ENCODE measurements around the gene RAG2. TPM values are rescaled to one million over a fixed set of nuclear protein-coding genes. Genes with fewer than 3 reads are reported as not detected.

The RAG2 gene
- total and polyA plus RNA-seq, 2 of the 4 experiments (the other 2 are of a cell fraction) = not detected

DNA sequence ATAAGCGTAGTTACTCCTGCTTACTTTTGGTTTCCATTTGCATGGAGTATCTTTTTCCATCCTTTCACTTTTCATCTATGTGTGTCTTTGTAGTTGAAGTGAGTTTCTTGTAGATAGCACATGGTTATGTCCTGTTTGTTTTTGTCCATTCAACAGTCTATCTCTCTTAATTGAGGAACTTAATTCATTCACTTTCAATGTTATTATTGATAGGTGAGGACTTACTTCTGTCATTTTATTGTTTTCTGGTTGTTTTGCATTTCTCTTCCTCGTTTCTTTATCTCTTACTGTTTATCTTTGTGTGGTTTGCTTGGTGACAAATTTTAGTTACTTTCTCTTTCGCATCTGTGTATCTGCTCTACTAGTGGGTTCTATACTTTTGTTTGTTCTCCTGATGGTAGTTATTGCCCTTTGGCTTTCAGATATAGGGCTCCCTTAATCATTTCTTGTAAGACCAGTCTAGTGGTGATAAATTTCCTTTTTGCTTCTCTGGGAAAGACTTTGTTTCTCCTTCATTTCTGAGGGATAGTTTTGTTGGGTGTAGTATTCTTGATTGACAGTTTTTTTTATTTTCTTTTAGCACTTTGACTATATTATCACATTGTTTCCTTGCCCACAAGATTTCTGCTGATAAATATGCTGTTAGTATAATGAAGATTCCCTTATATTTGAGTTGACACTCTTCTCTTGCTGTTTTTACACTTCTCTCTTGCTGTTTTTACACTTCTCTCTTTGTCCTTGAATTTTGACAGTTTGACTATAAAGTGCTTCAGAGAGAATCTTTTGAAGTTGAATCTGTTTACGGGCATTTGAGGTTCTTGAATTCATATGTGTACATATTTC lies 39.2 kb downstream of the RAG2 start:
- DNase-seq = no peak
- H3K27me3 ChIP-seq (ENCODE audit: control insufficient read depth, insufficient read depth, low read length) = peaks cover 3% of the 10 kb centered on the region; the same call in 1 of the 2 replicates
- no peaks in the 10 kb centered on the region for H3K36me3 ChIP-seq (ENCODE audit: control insufficient read depth, insufficient read depth, low read length)
- in situ Hi-C loops (cut with MboI; ENCODE audit: low sequenced_read_pairs) (no loop called here), intact Hi-C loops (cut with micrococcal nuclease) (no loop called here), dilution Hi-C loops (cut with HindIII; ENCODE audit: low sequenced_read_pairs, unreplicated experiment) (no loop called here)
- no peak overlapping the region for H4K5ac ChIP-seq (ENCODE audit: low read depth, low read length)
- H3K9me3 ChIP-seq (ENCODE audit: control insufficient read depth, insufficient read depth, low read length) = no peaks in the 10 kb centered on the region
- H3K4ac ChIP-seq (ENCODE audit: low read depth, low read length) = no peak overlapping the region
- no peak overlapping the region for H2AFZ ChIP-seq (replicated peaks; ENCODE audit: low read length, poor library complexity)
- H3K23ac ChIP-seq (ENCODE audit: low read depth, low read length) = no peak overlapping the region
- H2BK15ac ChIP-seq (ENCODE audit: low read depth, low read length) = no peak overlapping the region
- no peak overlapping the region for H2AK9ac ChIP-seq (replicated peaks; ENCODE audit: low read depth, low read length, poor library complexity)
- no CpG with 5 or more reads among the region's 4 CpGs for WGBS, 2 experiments (ENCODE audit: extremely low coverage in 2 of 2, insufficient read length in 1 of 2)
- ChIA-PET POLR2A (ENCODE audit: unreplicated experiment) (no interaction called here), CTCF (no interaction called here)
- H4K8ac ChIP-seq (ENCODE audit: low read depth in 2 of 2, low read length in 2 of 2) = no peak overlapping the region
- H4K20me1 ChIP-seq (ENCODE audit: insufficient read depth, low read length) = no peaks in the 10 kb centered on the region
- no peak overlapping the region for H2AK5ac ChIP-seq (ENCODE audit: low read depth, low read length)
- H3K18ac ChIP-seq (ENCODE audit: low read depth, low read length) = no peak overlapping the region
- no peaks in the 10 kb centered on the region for H3K9me1 ChIP-seq (ENCODE audit: insufficient read depth, low read length)
- no peak overlapping the region for H3K4me3 ChIP-seq (ENCODE audit: insufficient read depth, low read depth, low read length)
- no peak overlapping the region for H3K4me2 ChIP-seq (ENCODE audit: low read depth, low read length)
- ATAC-seq (ENCODE audit: low read depth) = no peak
- no peaks in the 10 kb centered on the region for H3K4me1 ChIP-seq (ENCODE audit: control insufficient read depth, insufficient read depth, low read length)
- H3K14ac ChIP-seq (replicated peaks; ENCODE audit: low read depth, low read length) = no peak overlapping the region
- no peak overlapping the region for H3K9ac ChIP-seq (ENCODE audit: low read depth, low read length)
- TF ChIP-seq BHLHE40 (IDR thresholded peaks at IDR 0.05; ENCODE audit: low read depth, low read length) = no peak
- TF ChIP-seq ELK1 (IDR thresholded peaks at IDR 0.05; ENCODE audit: borderline replicate concordance, low read depth, low read length) = no peak
- no peak overlapping the region for H2BK120ac ChIP-seq (ENCODE audit: low read depth, low read length)
- no peak overlapping the region for H2BK5ac ChIP-seq (ENCODE audit: low read depth, low read length, poor library complexity, severe bottlenecking)
- H2BK20ac ChIP-seq (ENCODE audit: low read depth, low read length) = no peak overlapping the region
- H3K79me1 ChIP-seq (ENCODE audit: low read depth in 1 of 2, low read length in 2 of 2) = no peaks in the 10 kb centered on the region
- H3K27ac ChIP-seq (ENCODE audit: insufficient read depth, low read length) = no peak overlapping the region
- no peak overlapping the region for H4K91ac ChIP-seq (ENCODE audit: insufficient read depth, low read depth, low read length)
- no peak overlapping the region for H3K56ac ChIP-seq (ENCODE audit: extremely low read depth, insufficient read depth, low read length)
- BruUV-seq (replicated peaks) = no TSS peak
